Naive B cell (primary cell): Measurements from ENCODE around the gene FAM177B. TPM values are rescaled to one million over a fixed set of nuclear protein-coding genes. Genes with fewer than 3 reads are reported as not detected.
A peak's percentile ranks its signal among the peaks of the same experiment; 100 is the strongest.
"Not testable (repeated sequence)": the region's sequence is repeated elsewhere in the genome, so short reads cannot be mapped to it uniquely, and the experiment has no call there.

ENCODE experiments used
- ATAC-seq, 2 donors: fragments of 150-1000 bp; cut with Tn5 transposase; 2 replicates each; pipeline ENCODE4 v1.10.0; 2021; ENCODE audit warnings: low read depth in 2 of 2, mild to moderate bottlenecking in 2 of 2, moderate library complexity in 2 of 2
- DNase-seq: peaks from one replicate; pipeline ENCODE4 v3.0.0; 2022
- H3K27ac Mint-ChIP-seq, 6 donors: one replicate each; pipeline ENCODE4 v1.8.0; 2020 to 2022; ENCODE audit warnings: mild to moderate bottlenecking in 6 of 6, mixed read lengths in 6 of 6, moderate library complexity in 5 of 6, inconsistent platforms in 2 of 6
- H3K27me3 Mint-ChIP-seq, 3 donors: one replicate each; pipeline ENCODE4 v1.8.0; 2021 to 2022; ENCODE audit warnings: mixed read lengths in 3 of 3, mild to moderate bottlenecking in 1 of 3
- H3K36me3 Mint-ChIP-seq, 2 donors: one replicate each; pipeline ENCODE4 v1.8.0; 2020 to 2022; ENCODE audit warnings: mixed read lengths in 2 of 2, inconsistent platforms in 1 of 2, mild to moderate bottlenecking in 1 of 2
- H3K4me1 Mint-ChIP-seq, 3 donors: one replicate each; pipeline ENCODE4 v1.8.0; 2020 to 2022; ENCODE audit warnings: mixed read lengths in 3 of 3, inconsistent platforms in 1 of 3, mild to moderate bottlenecking in 1 of 3, moderate library complexity in 1 of 3
- H3K4me3 Mint-ChIP-seq, 8 donors: one replicate each; pipeline ENCODE4 v1.8.0; 2020 to 2022; ENCODE audit warnings: mild to moderate bottlenecking in 8 of 8, mixed read lengths in 8 of 8, moderate library complexity in 8 of 8, inconsistent platforms in 2 of 8
- H3K9me3 Mint-ChIP-seq, 7 donors: one replicate each; pipeline ENCODE4 v1.8.0; 2020 to 2022; ENCODE audit warnings: mixed read lengths in 7 of 7, mild to moderate bottlenecking in 5 of 7, inconsistent platforms in 2 of 7, moderate library complexity in 1 of 7
- polyA plus RNA-seq, 6 donors: library from polyadenylated mRNA; unstranded; fragments of 300-500 nt; fragmentation: Illumina TruSeq; gene quantifications; one replicate each; pipeline ENCODE4 v1.2.3, GENCODE V29; 2021; ENCODE audit warnings: low read depth in 6 of 6

Gene FAM177B
- polyA plus RNA-seq, 6 donors from 2014 or later = 38.4 to 120 (median 66.8) TPM

GRCh38 chr1:222751255-222751654, 14.3 kb downstream of the FAM177B start:
- Mint-ChIP-seq H3K27ac (peak overlapping the region; percentile 62 to 97 (median 94)), H3K4me3 (peak overlapping the region in 6 of 8 donors; percentile 10 to 82 (median 56)), H3K4me1 (peaks cover 53 to 73% (median 66%) of the 10 kb centered on the region in 3 donors), H3K27me3 (no peaks in the 10 kb centered on the region), H3K36me3 (peaks cover 20 to 26% of the 10 kb centered on the region in 2 donors), H3K9me3 (peaks cover 0 to 2% (median 0%) of the 10 kb centered on the region in 7 donors)
- ATAC-seq (no peak), DNase-seq (no peak)

GRCh38 chr1:222754366-222755139, 17.6 kb downstream of the FAM177B start:
- peaks cover 44 to 62% (median 48%) of the 10 kb centered on the region in 3 donors for H3K4me1 Mint-ChIP-seq
- peak overlapping the region in 6 of 8 donors; percentile 21 to 81 (median 64) for H3K4me3 Mint-ChIP-seq
- H3K27ac Mint-ChIP-seq = peak overlapping the region in 5 of 6 donors; percentile 9 to 87 (median 30)
- peaks cover 0 to 2% (median 0%) of the 10 kb centered on the region in 7 donors for H3K9me3 Mint-ChIP-seq
- peaks cover 0 to 5% of the 10 kb centered on the region in 2 donors for H3K36me3 Mint-ChIP-seq
- H3K27me3 Mint-ChIP-seq = no peaks in the 10 kb centered on the region
- ATAC-seq = peak; percentile 40 to 42
- no peak for DNase-seq

GRCh38 chr1:222757646-222758268, 20.8 kb downstream of the FAM177B start:
- Mint-ChIP-seq H3K27ac (no peak overlapping the region), H3K27me3 (no peaks in the 10 kb centered on the region), H3K9me3 (peaks cover 0 to 4% (median 2%) of the 10 kb centered on the region in 7 donors), H3K4me1 (peaks cover 25 to 39% (median 34%) of the 10 kb centered on the region in 3 donors), H3K36me3 (peaks cover 11 to 19% of the 10 kb centered on the region in 2 donors), H3K4me3 (no peak overlapping the region)
- ATAC-seq = no peak
- DNase-seq = no peak

GRCh38 chr1:222759451-222760035, 22.5 kb downstream of the FAM177B start:
- Mint-ChIP-seq H3K27me3 (no peaks in the 10 kb centered on the region), H3K4me1 (peaks cover 19 to 28% (median 26%) of the 10 kb centered on the region in 3 donors), H3K27ac (peak overlapping the region in 1 of 6 donors; percentile 49), H3K9me3 (peaks cover 0 to 8% (median 3%) of the 10 kb centered on the region in 7 donors), H3K36me3 (peaks cover 11 to 19% of the 10 kb centered on the region in 2 donors), H3K4me3 (no peak overlapping the region)
- DNase-seq = no peak
- ATAC-seq = no peak

- Mint-ChIP-seq H3K9me3 (peaks cover 0 to 8% (median 6%) of the 10 kb centered on the region in 7 donors), H3K27ac (no peak overlapping the region), H3K27me3 (no peaks in the 10 kb centered on the region), H3K4me3 (no peak overlapping the region), H3K36me3 (peaks cover 11 to 19% of the 10 kb centered on the region in 2 donors), H3K4me1 (peaks cover 12 to 14% (median 13%) of the 10 kb centered on the region in 3 donors)
- ATAC-seq (no peak), DNase-seq (no peak)
Measured at GRCh38 chr1:222761083-222761482, 24.1 kb downstream of the FAM177B start.

GRCh38 chr1:222762178-222762577, 25.2 kb downstream of the FAM177B start:
- not testable (repeated sequence) for ATAC-seq, H3K27ac Mint-ChIP-seq, DNase-seq, H3K9me3 Mint-ChIP-seq, H3K27me3 Mint-ChIP-seq, H3K4me3 Mint-ChIP-seq
- H3K4me1 Mint-ChIP-seq = peaks cover 12 to 24% (median 18%) of the 10 kb centered on the region in 3 donors
- peaks cover 11 to 14% of the 10 kb centered on the region in 2 donors for H3K36me3 Mint-ChIP-seq

GRCh38 chr1:222767152-222767571, 30.2 kb downstream of the FAM177B start:
- H3K4me1 Mint-ChIP-seq = peaks cover 30 to 46% (median 46%) of the 10 kb centered on the region in 3 donors
- H3K4me3 Mint-ChIP-seq = peak overlapping the region in 1 of 8 donors; percentile 41
- peaks cover 9 to 16% of the 10 kb centered on the region in 2 donors for H3K36me3 Mint-ChIP-seq
- DNase-seq (no peak), ATAC-seq (no peak)
- peak overlapping the region in 5 of 6 donors; percentile 21 to 93 (median 74) for H3K27ac Mint-ChIP-seq
- no peaks in the 10 kb centered on the region for H3K27me3 Mint-ChIP-seq
- peaks cover 0 to 29% (median 14%) of the 10 kb centered on the region in 7 donors for H3K9me3 Mint-ChIP-seq

GRCh38 chr1:222768592-222768991, 31.6 kb downstream of the FAM177B start:
- no peak for DNase-seq
- peak overlapping the region in 2 of 6 donors; percentile 57 to 74 for H3K27ac Mint-ChIP-seq
- no peak for ATAC-seq
- H3K36me3 Mint-ChIP-seq = peaks cover 9 to 16% of the 10 kb centered on the region in 2 donors
- peaks cover 42 to 60% (median 60%) of the 10 kb centered on the region in 3 donors for H3K4me1 Mint-ChIP-seq
- H3K4me3 Mint-ChIP-seq = peak overlapping the region in 1 of 8 donors; percentile 15
- H3K9me3 Mint-ChIP-seq = peaks cover 0 to 29% (median 14%) of the 10 kb centered on the region in 7 donors
- no peaks in the 10 kb centered on the region for H3K27me3 Mint-ChIP-seq

- peak overlapping the region in 2 of 6 donors; percentile 36 to 74 for H3K27ac Mint-ChIP-seq
- peaks cover 9 to 16% of the 10 kb centered on the region in 2 donors for H3K36me3 Mint-ChIP-seq
- ATAC-seq = no peak
- peak overlapping the region in 1 of 8 donors; percentile 45 for H3K4me3 Mint-ChIP-seq
- H3K9me3 Mint-ChIP-seq = peaks cover 0 to 29% (median 13%) of the 10 kb centered on the region in 7 donors
- H3K27me3 Mint-ChIP-seq = no peaks in the 10 kb centered on the region
- H3K4me1 Mint-ChIP-seq = peaks cover 42 to 63% (median 58%) of the 10 kb centered on the region in 3 donors
- no peak for DNase-seq
Measured at GRCh38 chr1:222769181-222769580, 32.2 kb downstream of the FAM177B start.

GRCh38 chr1:222769971-222770620, 33.1 kb downstream of the FAM177B start:
- Mint-ChIP-seq H3K27ac (peak overlapping the region in 4 of 6 donors; percentile 0 to 94 (median 76)), H3K4me1 (peaks cover 50 to 68% (median 65%) of the 10 kb centered on the region in 3 donors), H3K36me3 (peaks cover 9 to 16% of the 10 kb centered on the region in 2 donors), H3K27me3 (no peaks in the 10 kb centered on the region), H3K9me3 (peaks cover 0 to 28% (median 13%) of the 10 kb centered on the region in 7 donors), H3K4me3 (peak overlapping the region in 6 of 8 donors; percentile 21 to 79 (median 35))
- ATAC-seq (no peak), DNase-seq (no peak)

- peaks cover 9 to 13% of the 10 kb centered on the region in 2 donors for H3K36me3 Mint-ChIP-seq
- peak overlapping the region; percentile 46 to 94 (median 86) for H3K4me3 Mint-ChIP-seq
- peak overlapping the region; percentile 90 to 99 (median 96) for H3K27ac Mint-ChIP-seq
- DNase-seq (peak; percentile 76), ATAC-seq (peak; percentile 80)
- H3K4me1 Mint-ChIP-seq = peaks cover 41 to 69% (median 61%) of the 10 kb centered on the region in 3 donors
- peaks cover 0 to 26% (median 11%) of the 10 kb centered on the region in 7 donors for H3K9me3 Mint-ChIP-seq
- H3K27me3 Mint-ChIP-seq = no peaks in the 10 kb centered on the region
Measured at GRCh38 chr1:222772996-222773379, 36.0 kb downstream of the FAM177B start.

GRCh38 chr1:222777463-222777862, 40.5 kb downstream of the FAM177B start:
- peaks cover 27 to 41% (median 34%) of the 10 kb centered on the region in 3 donors for H3K4me1 Mint-ChIP-seq
- H3K27me3 Mint-ChIP-seq = no peaks in the 10 kb centered on the region
- H3K27ac Mint-ChIP-seq = no peak overlapping the region
- no peak overlapping the region for H3K4me3 Mint-ChIP-seq
- DNase-seq = no peak
- H3K9me3 Mint-ChIP-seq = peaks cover 0 to 7% (median 1%) of the 10 kb centered on the region in 7 donors
- no peak for ATAC-seq
- no peaks in the 10 kb centered on the region for H3K36me3 Mint-ChIP-seq
